HG03196 (cell line): ENCODE results near the gene AURKA.
"Not testable (repeated sequence)": the region's sequence is repeated elsewhere in the genome, so short reads cannot be mapped to it uniquely, and the experiment has no call there.

ENCODE experiments used
- ATAC-seq: cut with Tn5 transposase; IDR thresholded peaks from one replicate; pipeline ENCODE4 v1.9.1; 2021; ENCODE audit not compliant: unreplicated experiment

Gene AURKA

GRCh38 chr20:56422076-56422823 lies 30.2 kb upstream of the AURKA start:
- ATAC-seq, result no peak

GRCh38 chr20:56420940-56421688 lies 29.1 kb upstream of the AURKA start:
- no peak for ATAC-seq

- ATAC-seq, result no peak
Measured at GRCh38 chr20:56420028-56420427, 28.0 kb upstream of the AURKA start.

- ATAC-seq, result no peak
Measured at GRCh38 chr20:56418385-56418861, 26.4 kb upstream of the AURKA start.

- no peak for ATAC-seq
Measured at GRCh38 chr20:56417911-56418310, 25.9 kb upstream of the AURKA start.

GRCh38 chr20:56417402-56417801 lies 25.4 kb upstream of the AURKA start:
- ATAC-seq, result no peak

- ATAC-seq, result no peak
Measured at GRCh38 chr20:56414842-56415765, 23.1 kb upstream of the AURKA start.

GRCh38 chr20:56412949-56413348 lies 20.9 kb upstream of the AURKA start:
- ATAC-seq, result no peak

GRCh38 chr20:56412473-56412790 lies 20.4 kb upstream of the AURKA start:
- no peak for ATAC-seq

GRCh38 chr20:56411759-56412472 lies 19.9 kb upstream of the AURKA start, which contains the start of gene CASS4:
Gene CASS4, plus strand, starts transcription at chr20:56412260. Its CDS starts 199 bp downstream, at chr20:56412459.
- ATAC-seq, result no peak

- ATAC-seq, result not testable (repeated sequence)
Measured at GRCh38 chr20:56411287-56411686, 19.3 kb upstream of the AURKA start.

GRCh38 chr20:56409956-56410355 lies 17.9 kb upstream of the AURKA start:
- no peak for ATAC-seq

- ATAC-seq, result no peak
Measured at GRCh38 chr20:56409521-56409920, 17.5 kb upstream of the AURKA start.

GRCh38 chr20:56406910-56407309 lies 14.9 kb upstream of the AURKA start:
- no peak for ATAC-seq

GRCh38 chr20:56405356-56405755 lies 13.3 kb upstream of the AURKA start:
- ATAC-seq, result not testable (repeated sequence)

- ATAC-seq, result no peak
Measured at GRCh38 chr20:56403465-56403864, 11.4 kb upstream of the AURKA start.

- no peak for ATAC-seq
Measured at GRCh38 chr20:56400001-56400640, 8.1 kb upstream of the AURKA start.

GRCh38 chr20:56395166-56395565 lies 3.2 kb upstream of the AURKA start:
- ATAC-seq, result no peak

GRCh38 chr20:56393653-56394052 lies 1.6 kb upstream of the AURKA start:
- no peak for ATAC-seq

- ATAC-seq, result no peak
Measured at GRCh38 chr20:56392881-56393482, 967 bp upstream of the AURKA start.
